GM06990 (cell line): Measurements from ENCODE around the gene MUC4.
"Not testable (repeated sequence)": the region's sequence is repeated elsewhere in the genome, so short reads cannot be mapped to it uniquely, and the experiment has no call there.

Experiments
- DNase-seq: peaks from one replicate; pipeline ENCODE4 v3.0.0-alpha.2; 2011; ENCODE audit not compliant: insufficient read length; ENCODE audit errors: extremely low read depth
- H3K27me3 ChIP-seq: replicated peaks from 2 replicates; pipeline ENCODE4 v1.6.0; 2011; ENCODE audit warnings: low read length; ENCODE audit not compliant: control insufficient read depth, insufficient read depth
- H3K36me3 ChIP-seq: 2 replicates; pipeline ENCODE4 v1.5.1; 2011; ENCODE audit warnings: low read length; ENCODE audit not compliant: control insufficient read depth, insufficient read depth
- H3K4me3 ChIP-seq: replicated peaks from 2 replicates; pipeline ENCODE4 v1.5.1; 2011; ENCODE audit warnings: low read depth, mild to moderate bottlenecking, control low read depth, low read length
- TF ChIP-seq, protein P1 (sequence below): IDR thresholded peaks from 2 replicates; pipeline ENCODE4 v1.5.1; 2011; ENCODE audit warnings: low read length, control low read depth, mild to moderate bottlenecking, inconsistent platforms; ENCODE audit not compliant: insufficient read depth, poor library complexity, severe bottlenecking

Gene MUC4

DNA sequence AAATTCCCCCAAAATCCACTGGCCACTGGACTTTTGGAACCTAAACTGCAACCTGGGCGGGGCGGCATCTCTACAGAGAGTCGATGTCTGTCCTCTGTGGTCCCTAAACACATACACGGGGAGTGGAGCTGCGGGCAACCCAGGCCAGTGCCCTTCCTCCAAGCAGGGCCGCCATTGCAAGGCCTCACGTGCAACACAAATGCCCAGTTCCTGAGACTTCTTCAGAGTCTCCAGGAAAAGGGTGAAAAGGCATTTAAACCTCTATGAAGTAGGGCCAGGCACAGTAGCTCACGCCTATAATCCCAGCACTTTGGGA, 4.9 kb downstream of the MUC4 start:
- no peak for DNase-seq
- peaks cover 2% of the 10 kb centered on the region for H3K27me3 ChIP-seq
- H3K36me3 ChIP-seq: no peaks in the 10 kb centered on the region
- TF ChIP-seq, protein P1, sequence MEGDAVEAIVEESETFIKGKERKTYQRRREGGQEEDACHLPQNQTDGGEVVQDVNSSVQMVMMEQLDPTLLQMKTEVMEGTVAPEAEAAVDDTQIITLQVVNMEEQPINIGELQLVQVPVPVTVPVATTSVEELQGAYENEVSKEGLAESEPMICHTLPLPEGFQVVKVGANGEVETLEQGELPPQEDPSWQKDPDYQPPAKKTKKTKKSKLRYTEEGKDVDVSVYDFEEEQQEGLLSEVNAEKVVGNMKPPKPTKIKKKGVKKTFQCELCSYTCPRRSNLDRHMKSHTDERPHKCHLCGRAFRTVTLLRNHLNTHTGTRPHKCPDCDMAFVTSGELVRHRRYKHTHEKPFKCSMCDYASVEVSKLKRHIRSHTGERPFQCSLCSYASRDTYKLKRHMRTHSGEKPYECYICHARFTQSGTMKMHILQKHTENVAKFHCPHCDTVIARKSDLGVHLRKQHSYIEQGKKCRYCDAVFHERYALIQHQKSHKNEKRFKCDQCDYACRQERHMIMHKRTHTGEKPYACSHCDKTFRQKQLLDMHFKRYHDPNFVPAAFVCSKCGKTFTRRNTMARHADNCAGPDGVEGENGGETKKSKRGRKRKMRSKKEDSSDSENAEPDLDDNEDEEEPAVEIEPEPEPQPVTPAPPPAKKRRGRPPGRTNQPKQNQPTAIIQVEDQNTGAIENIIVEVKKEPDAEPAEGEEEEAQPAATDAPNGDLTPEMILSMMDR: no peak
- no peak overlapping the region for H3K4me3 ChIP-seq

DNA sequence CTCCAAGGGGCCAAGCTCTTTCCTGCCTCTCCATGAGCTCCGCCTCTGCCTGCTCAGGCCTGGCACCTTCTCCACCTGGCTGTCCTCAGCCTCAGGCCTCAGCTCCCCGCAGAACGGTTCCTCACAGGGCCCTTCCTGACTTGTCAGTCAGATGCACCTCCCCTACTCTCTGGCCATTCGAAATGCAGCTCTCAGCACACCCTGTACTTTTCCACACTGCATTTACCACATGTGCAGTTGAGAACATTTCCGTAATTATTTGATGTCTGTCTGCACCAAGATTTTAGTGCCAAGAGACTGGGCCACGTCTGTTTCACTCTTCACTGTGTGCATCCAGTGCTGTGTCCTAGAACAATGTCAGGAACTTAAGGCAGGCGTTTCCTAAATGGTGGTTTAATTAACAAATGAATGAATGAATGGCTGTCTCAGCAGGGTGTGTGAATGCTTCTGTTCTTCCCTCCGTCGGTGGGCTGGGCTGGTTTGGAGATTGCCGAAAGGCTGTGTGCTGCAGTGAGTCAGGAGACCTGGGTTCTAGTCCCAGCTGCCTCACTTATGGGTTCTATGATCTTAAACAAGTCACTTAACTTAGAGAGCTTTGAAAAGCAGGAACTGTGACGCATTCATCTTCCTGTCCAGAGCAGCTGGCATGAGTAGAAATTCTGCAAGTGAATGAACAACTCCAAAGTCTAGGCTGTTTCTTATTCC, 5.4 kb downstream of the MUC4 start:
- peaks cover 2% of the 10 kb centered on the region for H3K27me3 ChIP-seq
- H3K4me3 ChIP-seq: no peak overlapping the region
- TF ChIP-seq, protein P1: no peak
- DNase-seq: no peak
- no peaks in the 10 kb centered on the region for H3K36me3 ChIP-seq

DNA sequence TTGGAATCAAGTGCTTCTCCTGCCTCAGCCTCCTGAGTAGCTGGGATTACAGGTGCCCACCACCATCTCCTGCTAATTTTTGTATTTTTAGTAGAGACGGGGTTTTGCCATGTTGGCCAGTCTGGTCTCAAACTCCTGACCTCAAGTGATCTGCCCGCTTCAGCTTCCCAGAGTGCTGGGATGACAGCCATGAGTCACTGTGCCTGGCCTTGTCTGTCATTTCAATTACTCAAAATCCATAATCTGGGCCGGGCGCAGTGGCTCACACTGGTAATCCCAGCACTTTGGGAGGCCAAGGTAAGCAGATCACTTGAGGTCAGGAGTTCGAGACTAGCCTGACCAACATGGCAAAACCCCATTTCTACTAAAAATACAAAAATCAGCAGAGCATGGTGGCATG, 6.1 kb downstream of the MUC4 start:
- not testable (repeated sequence) for H3K4me3 ChIP-seq, H3K27me3 ChIP-seq, H3K36me3 ChIP-seq, DNase-seq

DNA sequence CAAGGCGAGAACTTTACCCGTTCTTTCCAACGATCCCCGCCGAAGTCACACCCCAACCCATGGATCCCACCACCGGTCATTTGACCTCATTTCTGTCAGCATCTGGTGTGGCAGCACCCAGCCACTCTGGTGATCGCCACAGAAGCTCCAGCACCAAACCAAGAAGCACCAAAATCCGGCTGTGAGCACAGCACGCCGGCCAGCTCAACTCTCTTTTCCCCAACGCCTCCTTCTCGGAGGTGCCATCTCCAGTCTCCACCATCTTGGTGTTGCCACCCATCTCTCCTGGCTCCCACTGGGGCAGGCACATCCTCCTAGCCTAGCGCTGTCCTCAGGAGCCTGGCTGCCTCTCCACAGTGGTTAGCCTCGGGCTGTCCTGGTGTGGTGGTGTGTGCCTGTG, 6.5 kb downstream of the MUC4 start:
- no peak for DNase-seq
- TF ChIP-seq, protein P1: no peak
- no peaks in the 10 kb centered on the region for H3K36me3 ChIP-seq
- H3K4me3 ChIP-seq: no peak overlapping the region
- peaks cover 3% of the 10 kb centered on the region for H3K27me3 ChIP-seq

DNA sequence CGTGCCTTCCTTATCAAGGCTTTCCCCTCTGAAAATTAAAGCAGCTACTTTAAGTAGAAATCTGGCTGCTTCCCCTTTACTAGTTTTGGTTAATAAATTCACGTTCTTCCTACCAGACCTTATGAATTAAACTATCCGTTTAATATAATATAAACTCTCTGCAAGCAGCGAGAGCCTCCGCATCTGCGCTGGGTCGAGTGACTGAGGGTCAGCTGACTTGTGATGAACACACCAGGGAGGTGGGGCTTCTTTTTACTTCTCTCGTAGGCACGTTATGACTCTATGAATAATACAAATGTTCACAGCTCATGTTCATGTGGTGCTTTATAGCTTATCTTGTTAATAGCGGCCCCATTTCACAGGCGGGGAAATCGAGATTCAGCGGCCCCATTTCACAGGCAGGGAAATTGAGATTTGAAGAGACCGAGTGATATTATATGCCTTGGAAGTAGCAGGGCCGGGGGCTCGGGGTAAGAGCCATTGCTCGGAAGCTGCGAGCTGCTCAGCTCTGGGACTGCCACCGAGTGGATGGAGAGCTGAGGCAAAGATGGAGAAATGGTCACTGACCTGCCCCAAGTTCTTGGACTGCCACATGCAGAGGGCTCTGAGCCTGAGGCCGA, 8.3 kb downstream of the MUC4 start:
- Histone ChIP-seq H3K4me3 (no peak overlapping the region), H3K36me3 (no peaks in the 10 kb centered on the region), H3K27me3 (peaks cover 3% of the 10 kb centered on the region)
- DNase-seq: no peak
- TF ChIP-seq, protein P1: no peak

DNA sequence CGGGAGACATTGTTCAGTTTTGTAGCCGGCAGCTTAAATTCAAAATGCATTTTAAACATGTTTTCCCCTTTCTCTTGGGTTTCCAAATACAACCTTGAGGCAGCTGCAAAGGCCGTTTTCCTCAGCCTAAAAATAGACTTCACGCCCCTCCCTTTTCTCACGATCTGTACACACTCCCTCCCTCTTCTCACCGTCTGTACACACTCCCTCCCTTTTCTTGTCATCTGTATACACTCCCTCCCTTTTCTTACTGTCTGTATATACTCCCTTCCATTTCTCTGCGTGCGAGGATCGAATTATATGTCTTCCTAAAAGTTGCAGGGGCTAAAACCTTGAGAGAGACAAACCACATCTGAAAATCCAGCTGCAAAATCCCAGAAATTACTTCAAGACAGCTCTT, 8.9 kb downstream of the MUC4 start:
- H3K27me3 ChIP-seq: peaks cover 3% of the 10 kb centered on the region
- H3K36me3 ChIP-seq: no peaks in the 10 kb centered on the region
- DNase-seq: no peak
- TF ChIP-seq, protein P1: no peak
- no peak overlapping the region for H3K4me3 ChIP-seq
